Neural cell (in vitro differentiated cells): Measurements from ENCODE around the gene SLC35C1. TPM values are rescaled to one million over a fixed set of nuclear protein-coding genes. Genes with fewer than 3 reads are reported as not detected.

Experiments used
- H2AFZ ChIP-seq: fragments of 200-600, 300-800 bp; sonication (generic), shearing (Covaris generic); 2 replicates; pipeline ENCODE4 v1.6.0; 2014; ENCODE audit warnings: low read depth, mild to moderate bottlenecking, antibody characterized with exemption, low read length, moderate library complexity
- H3F3A ChIP-seq: fragments of 200-600 bp; shearing (Covaris generic); 2 replicates; pipeline ENCODE4 v1.6.1; 2016; ENCODE audit warnings: mild to moderate bottlenecking, moderate library complexity, mixed read lengths, antibody characterized with exemption, low read length; ENCODE audit not compliant: insufficient read depth, poor library complexity, severe bottlenecking
- H3K27ac ChIP-seq: fragments of 200-600, 300-800 bp; sonication (generic), shearing (Covaris generic); 2 replicates; pipeline ENCODE4 v1.5.1; 2014; ENCODE audit warnings: mild to moderate bottlenecking, low read length, moderate library complexity
- H3K27me3 ChIP-seq: fragments of 300-800, 200-600 bp; sonication (generic), shearing (Covaris generic); 2 replicates; pipeline ENCODE4 v1.6.0; 2014; ENCODE audit warnings: mild to moderate bottlenecking, low read depth, low read length, moderate library complexity; ENCODE audit not compliant: insufficient read depth
- H3K36me3 ChIP-seq: fragments of 300-800, 200-600 bp; sonication (generic), shearing (Covaris generic); 2 replicates; pipeline ENCODE4 v1.5.1; 2014; ENCODE audit warnings: mild to moderate bottlenecking, antibody characterized with exemption, low read length, moderate library complexity; ENCODE audit not compliant: insufficient read depth
- H3K4me2 ChIP-seq: fragments of 300-800, 200-600 bp; sonication (generic), shearing (Covaris generic); 2 replicates; pipeline ENCODE4 v1.6.0; 2014; ENCODE audit warnings: mild to moderate bottlenecking, low read length
- H3K4me3 ChIP-seq: fragments of 300-800, 200-600 bp; sonication (generic), shearing (Covaris generic); 2 replicates; pipeline ENCODE4 v1.5.1; 2014; ENCODE audit warnings: mild to moderate bottlenecking, low read length, moderate library complexity
- H3K79me2 ChIP-seq: fragments of 200-600 bp; shearing (Covaris generic); replicated peaks from 2 replicates; pipeline ENCODE4 v1.6.0; 2014; ENCODE audit warnings: mild to moderate bottlenecking, low read length, moderate library complexity; ENCODE audit not compliant: insufficient read depth
- H3K9ac ChIP-seq: fragments of 300-800, 200-600 bp; sonication (generic), shearing (Covaris generic); 2 replicates; pipeline ENCODE4 v1.6.1; 2016; ENCODE audit warnings: mild to moderate bottlenecking, low read length, mixed read lengths
- H3K9me2 ChIP-seq: fragments of 200-600 bp; shearing (Covaris generic); 2 replicates; pipeline ENCODE4 v1.6.1; 2016; ENCODE audit warnings: mild to moderate bottlenecking, low read length, mixed read lengths; ENCODE audit not compliant: insufficient read depth
- H3K9me3 ChIP-seq: fragments of 200-600, 300-800 bp; sonication (generic), shearing (Covaris generic); 2 replicates; pipeline ENCODE4 v1.6.1; 2016; ENCODE audit warnings: mild to moderate bottlenecking, mixed run types, low read length, moderate library complexity, mixed read lengths
- H4K20me1 ChIP-seq: fragments of 200-600 bp; shearing (Covaris generic); 2 replicates; pipeline ENCODE4 v1.6.1; 2016; ENCODE audit warnings: mild to moderate bottlenecking, mixed run types; ENCODE audit not compliant: insufficient read depth
- CTCF ChIP-seq: fragments of 450-650 bp; IDR thresholded peaks from 2 replicates; pipeline ENCODE4 v1.5.1; 2014; ENCODE audit warnings: antibody characterized with exemption, mild to moderate bottlenecking, moderate library complexity; ENCODE audit not compliant: poor library complexity, severe bottlenecking
- EP300 ChIP-seq: fragments of 450-650 bp; conservative IDR thresholded peaks from 2 replicates; pipeline ENCODE4 v1.6.1; 2014; ENCODE audit warnings: antibody characterized with exemption, mild to moderate bottlenecking, moderate library complexity; ENCODE audit not compliant: poor library complexity, severe bottlenecking
- EZH2 ChIP-seq: fragments of 200-600, 300-800 bp; shearing (Covaris generic), sonication (generic); IDR thresholded peaks from 2 replicates; pipeline ENCODE4 v1.6.1; 2014; ENCODE audit warnings: antibody characterized with exemption, low read length, borderline replicate concordance, mild to moderate bottlenecking; ENCODE audit not compliant: insufficient read depth, poor library complexity, severe bottlenecking
- MXI1 ChIP-seq: fragments of 450-650 bp; conservative IDR thresholded peaks from 2 replicates; pipeline ENCODE4 v1.6.1; 2014; ENCODE audit warnings: antibody characterized with exemption, mild to moderate bottlenecking; ENCODE audit not compliant: poor library complexity, severe bottlenecking
- POLR2AphosphoS5 ChIP-seq: IDR thresholded peaks from 2 replicates; pipeline ENCODE4 v1.6.1; 2012
- RAD21 ChIP-seq: fragments of 450-650 bp; conservative IDR thresholded peaks from 2 replicates; pipeline ENCODE4 v1.6.1; 2014; ENCODE audit warnings: antibody characterized with exemption, mild to moderate bottlenecking, moderate library complexity
- REST ChIP-seq: IDR thresholded peaks from 2 replicates; pipeline ENCODE4 v1.6.1; 2012; ENCODE audit warnings: borderline replicate concordance
- SMC3 ChIP-seq: fragments of 450-650 bp; conservative IDR thresholded peaks from 2 replicates; pipeline ENCODE4 v1.6.1; 2014; ENCODE audit warnings: antibody characterized with exemption, mild to moderate bottlenecking, moderate library complexity; ENCODE audit not compliant: poor library complexity
- TAF1 ChIP-seq: IDR thresholded peaks from 2 replicates; pipeline ENCODE4 v1.6.1; 2012; ENCODE audit warnings: low read depth
- polyA plus RNA-seq: library from polyadenylated mRNA; depleted of rRNA; stranded (reverse); fragments of >200 nt; gene quantifications from 2 replicates; pipeline ENCODE4 v1.2.3, GENCODE V29; 2014

Gene SLC35C1
- polyA plus RNA-seq, 1 donor from 2014 or later, result 2.3 TPM

GRCh38 chr11:45858751-45859398, 53.9 kb downstream of the SLC35C1 start:
- Histone ChIP-seq H3K4me2 (no peak overlapping the region), H3K79me2 (no peaks in the 10 kb centered on the region), H3K4me3 (peak overlapping the region; percentile 42), H3K9ac (peak overlapping the region; percentile 47), H3K27ac (peak overlapping the region; percentile 70), H3K27me3 (no peaks in the 10 kb centered on the region), H4K20me1 (no peaks in the 10 kb centered on the region), H3F3A (peaks cover 8% of the 10 kb centered on the region), H3K9me2 (no peaks in the 10 kb centered on the region), H2AFZ (no peak overlapping the region), H3K36me3 (no peaks in the 10 kb centered on the region), H3K9me3 (no peaks in the 10 kb centered on the region)
- TF ChIP-seq SMC3 (no peak), RAD21 (no peak), REST (no peak), POLR2AphosphoS5 (no peak), EP300 (no peak), CTCF (no peak), MXI1 (no peak)

- Histone ChIP-seq H3K9ac (peak overlapping the region; percentile 47), H3F3A (peaks cover 8% of the 10 kb centered on the region), H3K9me3 (no peaks in the 10 kb centered on the region), H3K9me2 (no peaks in the 10 kb centered on the region), H3K79me2 (no peaks in the 10 kb centered on the region), H2AFZ (no peak overlapping the region), H3K4me2 (no peak overlapping the region), H3K27me3 (no peaks in the 10 kb centered on the region), H3K36me3 (no peaks in the 10 kb centered on the region), H3K4me3 (peak overlapping the region; percentile 42), H4K20me1 (no peaks in the 10 kb centered on the region), H3K27ac (peak overlapping the region; percentile 70)
- peak; percentile 44 for TF ChIP-seq MXI1
- TF ChIP-seq RAD21, result no peak
- no peak for TF ChIP-seq CTCF
- peak; percentile 80 for TF ChIP-seq EP300
- TF ChIP-seq SMC3, result peak; percentile 35
- TF ChIP-seq TAF1, result no peak
- TF ChIP-seq POLR2AphosphoS5, result no peak
- TF ChIP-seq REST, result no peak
- TF ChIP-seq EZH2, result no peak
These were observed 54.8 kb downstream of the SLC35C1 start for GRCh38 chr11:45859661-45860140.
